ENCODE data around the gene LCMT1. TPM values are rescaled to one million over a fixed set of nuclear protein-coding genes. Genes with fewer than 3 reads are reported as not detected.
"Not testable (repeated sequence)": the region's sequence is repeated elsewhere in the genome, so short reads cannot be mapped to it uniquely, and the experiment has no call there.

LCMT1 gene
- total RNA-seq = 10 to 100 TPM; 43.9 to 44.1 TPM

DNA sequence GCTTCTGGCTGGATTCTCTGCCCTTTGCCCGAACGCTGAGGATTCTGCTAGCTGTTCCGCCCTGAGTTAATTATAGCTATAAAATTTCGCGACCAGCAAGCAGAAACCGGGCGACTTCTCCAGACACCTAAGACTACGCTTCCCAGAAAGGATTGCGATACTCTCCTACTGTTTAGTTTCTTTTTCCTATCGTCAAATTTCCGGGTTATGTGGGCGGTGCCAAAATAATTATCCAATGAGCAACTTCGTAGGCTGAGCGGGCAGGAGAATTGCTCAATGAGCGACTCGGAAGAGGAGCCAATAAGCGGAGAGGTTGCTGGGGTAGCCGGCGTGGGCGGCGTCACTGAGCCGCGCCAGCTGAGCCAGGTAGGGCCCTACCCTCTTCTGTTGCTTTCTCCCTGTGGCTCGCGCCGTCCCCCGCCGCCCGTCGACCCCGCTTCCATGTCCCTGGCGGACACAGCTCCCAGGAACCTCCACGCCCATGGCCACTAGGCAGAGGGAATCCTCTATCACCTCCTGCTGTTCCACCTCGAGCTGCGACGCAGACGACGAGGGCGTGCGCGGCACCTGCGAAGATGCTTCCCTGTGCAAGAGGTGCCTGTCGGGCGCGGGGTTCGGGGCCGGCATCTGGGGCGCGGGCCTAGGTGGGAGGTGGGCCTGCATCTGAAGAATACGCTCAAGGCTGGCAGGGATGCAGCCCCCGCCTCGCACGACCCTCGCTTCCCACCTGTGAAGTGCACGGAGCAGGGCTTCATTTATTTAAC is at the start of gene LCMT1:
Gene LCMT1 (plus strand): TSS at position 340 of the 764 bp plus-strand sequence. CDS start 142 bp downstream, at position 482.
- Mint-ChIP-seq H3K4me1 (peaks cover 39% of the 10 kb centered on the region), H3K36me3 (peaks cover 12% of the 10 kb centered on the region)

DNA sequence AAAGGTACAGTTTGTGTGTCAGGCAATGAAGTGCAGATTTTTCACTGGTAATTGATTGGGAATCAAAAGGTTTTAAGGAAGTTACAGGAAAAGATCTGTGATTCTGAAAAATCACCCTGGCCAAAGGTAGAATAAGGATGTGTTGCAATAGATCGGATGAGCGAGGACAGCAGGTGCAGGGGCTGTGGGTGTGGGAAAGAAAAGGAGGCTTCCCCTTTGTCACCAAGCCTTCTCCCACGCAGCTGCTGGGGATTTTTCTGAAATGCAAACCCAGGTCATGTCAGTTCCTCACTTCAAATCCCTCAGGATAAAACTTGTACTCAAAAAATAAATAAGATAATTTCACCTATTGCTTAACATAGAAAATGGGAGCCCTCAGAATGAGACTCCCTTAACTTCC is 48.4 kb upstream of the LCMT1 start:
- Mint-ChIP-seq H3K27ac (peak overlapping the region; percentile 63), H3K4me1 (peaks cover 68% of the 10 kb centered on the region), H3K9me3 (no peaks in the 10 kb centered on the region), H3K27me3 (no peaks in the 10 kb centered on the region), H3K4me3 (no peak overlapping the region), H3K36me3 (peaks cover 2% of the 10 kb centered on the region)
- DNase-seq = no peak

More for the DNA sequence above, at the start of gene LCMT1:
- DNase-seq = peak; percentile 93
- Mint-ChIP-seq H3K9me3 (no peaks in the 10 kb centered on the region), H3K27me3 (no peaks in the 10 kb centered on the region), H3K4me3 (peak within 1 kb of the TSS; percentile 92), H3K27ac (peak within 1 kb of the TSS; percentile 94)

DNA sequence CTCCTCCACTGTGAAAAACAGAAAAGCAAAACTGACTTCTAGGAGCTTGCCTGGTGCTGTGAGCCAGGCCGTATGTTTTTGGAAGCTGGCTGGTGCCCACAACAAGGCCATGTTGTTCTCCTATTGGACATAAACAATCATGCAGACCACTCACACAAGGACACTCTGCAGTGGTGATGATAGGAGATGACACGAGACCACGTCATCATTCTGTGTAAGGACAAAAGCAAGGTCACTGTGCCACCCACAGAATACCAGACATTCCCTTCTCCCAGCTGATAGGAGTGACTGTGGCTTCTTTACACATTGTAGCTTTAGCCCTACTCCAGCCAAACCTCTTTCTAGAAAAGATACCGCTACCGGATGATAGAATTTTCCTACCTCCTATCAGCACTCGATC is 47.7 kb upstream of the LCMT1 start:
- Mint-ChIP-seq H3K27me3 (no peaks in the 10 kb centered on the region), H3K4me1 (peaks cover 64% of the 10 kb centered on the region), H3K36me3 (peaks cover 2% of the 10 kb centered on the region), H3K27ac (peak overlapping the region; percentile 63), H3K9me3 (no peaks in the 10 kb centered on the region), H3K4me3 (no peak overlapping the region)
- no peak for DNase-seq

DNA sequence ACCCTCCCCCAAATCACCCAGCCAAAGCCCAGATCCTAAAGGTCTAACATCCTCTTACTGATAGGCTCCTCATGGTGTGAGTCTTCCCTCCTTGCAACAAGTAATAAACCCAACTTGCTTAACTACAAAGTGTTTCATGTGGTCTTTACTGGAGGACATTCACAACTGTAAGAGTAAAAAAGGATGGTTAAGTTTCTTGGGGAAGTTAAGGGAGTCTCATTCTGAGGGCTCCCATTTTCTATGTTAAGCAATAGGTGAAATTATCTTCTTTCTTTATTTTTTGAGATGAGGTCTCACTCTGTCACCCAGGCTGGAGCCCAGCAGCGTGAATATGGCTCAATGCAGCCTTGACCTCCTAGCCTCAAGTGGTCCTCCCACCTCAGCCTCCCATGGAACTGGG is 47.3 kb upstream of the LCMT1 start:
- not testable (repeated sequence) for H3K4me3 Mint-ChIP-seq, H3K27me3 Mint-ChIP-seq, H3K36me3 Mint-ChIP-seq, DNase-seq, H3K9me3 Mint-ChIP-seq
- Mint-ChIP-seq H3K27ac (peak overlapping the region; percentile 42), H3K4me1 (peaks cover 64% of the 10 kb centered on the region)

DNA sequence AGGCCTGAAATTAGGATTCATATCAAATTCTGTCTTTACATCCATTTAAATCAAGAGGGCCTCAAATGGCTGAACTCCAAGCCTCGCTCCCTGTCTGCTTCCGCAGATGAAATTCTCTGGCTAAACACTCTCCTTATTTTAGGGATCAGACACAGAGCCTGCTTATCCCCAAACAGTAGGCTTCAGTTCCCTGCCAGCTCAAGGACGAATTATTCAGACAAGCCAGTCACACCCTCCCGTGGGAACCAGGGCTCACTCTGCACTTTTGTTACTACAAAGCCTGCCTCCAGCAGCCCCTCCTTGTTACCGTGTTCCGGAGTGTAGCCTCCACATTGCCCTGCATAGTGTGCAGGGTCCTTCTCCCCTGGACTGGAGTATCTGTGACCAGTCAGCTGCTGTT is 46.6 kb upstream of the LCMT1 start:
- Mint-ChIP-seq H3K36me3 (peaks cover 2% of the 10 kb centered on the region), H3K4me1 (peaks cover 69% of the 10 kb centered on the region), H3K9me3 (no peaks in the 10 kb centered on the region), H3K4me3 (no peak overlapping the region), H3K27ac (no peak overlapping the region), H3K27me3 (no peaks in the 10 kb centered on the region)
- DNase-seq = no peak

DNA sequence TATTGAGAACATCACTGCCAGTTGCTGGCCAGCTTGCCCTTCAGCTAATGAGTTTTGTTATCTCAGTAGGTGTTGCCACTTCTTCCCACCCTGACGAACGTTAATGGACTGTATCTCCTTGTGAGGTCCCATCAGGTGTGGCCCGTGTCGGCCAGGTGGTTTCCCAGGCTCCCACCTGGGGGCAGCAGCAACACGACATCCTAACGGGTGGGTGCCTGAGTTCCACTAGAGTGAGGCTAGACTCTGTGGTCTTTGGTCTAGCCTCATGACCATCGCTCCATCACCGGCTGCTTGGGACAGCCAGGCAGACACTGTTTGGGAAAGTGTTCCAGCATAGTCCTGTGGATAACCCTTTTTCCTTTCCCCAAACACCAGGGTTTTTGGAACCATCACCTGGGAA is 45.6 kb upstream of the LCMT1 start:
- Mint-ChIP-seq H3K4me3 (no peak overlapping the region), H3K9me3 (no peaks in the 10 kb centered on the region), H3K27ac (peak overlapping the region; percentile 86), H3K36me3 (peaks cover 2% of the 10 kb centered on the region), H3K27me3 (no peaks in the 10 kb centered on the region), H3K4me1 (peaks cover 63% of the 10 kb centered on the region)
- DNase-seq = no peak

DNA sequence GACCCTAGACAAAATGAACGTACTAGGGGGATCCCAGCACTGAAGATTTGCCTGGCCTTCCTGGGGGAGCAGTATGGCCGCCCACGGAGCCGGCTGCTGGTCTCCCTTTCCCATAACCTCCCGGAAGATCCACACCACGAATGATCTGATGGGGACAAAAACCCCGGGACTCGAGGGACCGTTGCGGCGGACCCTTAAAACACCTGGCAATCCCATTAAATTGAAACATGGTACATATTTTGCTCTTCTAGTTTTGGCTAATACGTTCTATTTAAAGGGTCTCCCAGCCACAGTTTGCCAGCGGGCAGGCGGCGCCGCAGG is 45.2 kb upstream of the LCMT1 start:
- H3K4me3 Mint-ChIP-seq = peak overlapping the region; percentile 74
- peaks cover 2% of the 10 kb centered on the region for H3K36me3 Mint-ChIP-seq
- H3K4me1 Mint-ChIP-seq = peaks cover 58% of the 10 kb centered on the region
- DNase-seq = no peak
- peak overlapping the region; percentile 86 for H3K27ac Mint-ChIP-seq
- H3K9me3 Mint-ChIP-seq = no peaks in the 10 kb centered on the region
- no peaks in the 10 kb centered on the region for H3K27me3 Mint-ChIP-seq

DNA sequence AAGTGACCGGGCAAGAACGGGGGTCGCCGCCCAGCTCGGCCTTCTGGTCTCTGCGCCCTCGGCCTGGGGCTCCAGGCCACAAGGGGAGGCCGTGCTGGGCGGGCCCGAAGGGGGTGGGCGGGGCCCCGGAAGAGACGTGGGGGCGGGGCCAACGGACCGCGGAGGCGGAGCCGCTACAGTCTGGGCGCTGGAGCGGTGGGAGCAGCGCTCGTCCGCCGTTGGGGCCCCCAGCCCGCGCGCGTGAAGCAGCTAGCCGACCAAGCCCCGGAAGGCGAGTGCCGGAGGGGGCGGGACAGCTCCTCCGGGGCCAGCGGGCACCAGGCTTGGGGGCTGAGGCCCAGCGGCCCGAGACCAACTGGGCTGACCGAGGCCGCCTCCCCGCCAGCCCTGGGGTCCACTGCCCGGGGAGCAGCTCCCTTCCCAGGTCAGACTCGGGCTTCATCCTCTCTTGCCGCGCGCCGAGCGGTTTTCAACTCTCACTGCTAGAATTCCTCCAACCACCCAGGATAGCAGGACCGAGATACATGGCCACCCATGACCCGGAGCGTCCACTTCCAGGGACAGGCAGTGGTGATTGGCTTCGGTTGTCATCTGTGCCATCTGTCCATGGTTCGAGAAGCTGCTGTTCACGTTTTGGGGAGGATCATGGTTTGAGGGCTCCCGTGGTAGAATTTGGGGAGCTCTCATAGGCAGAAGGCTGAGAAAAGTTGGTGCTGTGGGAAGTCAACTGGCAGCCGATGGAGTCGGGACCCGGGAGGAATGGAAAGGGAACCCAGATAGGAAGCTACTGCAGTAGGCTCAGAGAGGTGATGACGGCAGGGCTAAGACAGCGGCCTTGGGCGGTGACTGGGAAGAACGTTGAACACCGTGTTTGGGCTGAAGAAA is 44.6 kb upstream of the LCMT1 start:
- DNase-seq = peak; percentile 89
- Mint-ChIP-seq H3K4me3 (peak overlapping the region; percentile 96), H3K27me3 (no peaks in the 10 kb centered on the region), H3K4me1 (peaks cover 52% of the 10 kb centered on the region), H3K27ac (peak overlapping the region; percentile 88), H3K9me3 (no peaks in the 10 kb centered on the region), H3K36me3 (peaks cover 2% of the 10 kb centered on the region)

DNA sequence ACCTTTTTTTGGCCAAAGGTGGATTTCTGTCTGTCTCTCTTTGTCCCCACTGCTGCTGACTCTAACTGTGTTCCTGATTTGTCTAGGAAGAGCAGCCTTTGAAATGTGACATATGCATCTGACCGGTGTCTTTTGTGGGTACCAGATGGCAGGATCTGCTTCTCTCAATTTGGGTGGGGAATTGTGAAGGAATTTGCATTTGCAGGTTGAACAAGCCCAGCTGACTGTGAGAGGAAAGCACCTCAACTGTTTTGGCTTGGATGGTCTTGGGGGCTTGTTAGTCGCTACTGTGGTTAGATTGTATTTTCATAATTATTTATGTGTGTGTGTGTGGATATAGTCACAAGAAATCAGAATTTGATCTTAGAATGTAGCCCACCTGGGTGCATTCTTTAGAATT is 37.7 kb upstream of the LCMT1 start:
- no peak overlapping the region for H3K4me3 Mint-ChIP-seq
- H3K4me1 Mint-ChIP-seq = peaks cover 6% of the 10 kb centered on the region
- H3K9me3 Mint-ChIP-seq = no peaks in the 10 kb centered on the region
- no peak overlapping the region for H3K27ac Mint-ChIP-seq
- H3K36me3 Mint-ChIP-seq = no peaks in the 10 kb centered on the region
- DNase-seq = no peak
- H3K27me3 Mint-ChIP-seq = no peaks in the 10 kb centered on the region

DNA sequence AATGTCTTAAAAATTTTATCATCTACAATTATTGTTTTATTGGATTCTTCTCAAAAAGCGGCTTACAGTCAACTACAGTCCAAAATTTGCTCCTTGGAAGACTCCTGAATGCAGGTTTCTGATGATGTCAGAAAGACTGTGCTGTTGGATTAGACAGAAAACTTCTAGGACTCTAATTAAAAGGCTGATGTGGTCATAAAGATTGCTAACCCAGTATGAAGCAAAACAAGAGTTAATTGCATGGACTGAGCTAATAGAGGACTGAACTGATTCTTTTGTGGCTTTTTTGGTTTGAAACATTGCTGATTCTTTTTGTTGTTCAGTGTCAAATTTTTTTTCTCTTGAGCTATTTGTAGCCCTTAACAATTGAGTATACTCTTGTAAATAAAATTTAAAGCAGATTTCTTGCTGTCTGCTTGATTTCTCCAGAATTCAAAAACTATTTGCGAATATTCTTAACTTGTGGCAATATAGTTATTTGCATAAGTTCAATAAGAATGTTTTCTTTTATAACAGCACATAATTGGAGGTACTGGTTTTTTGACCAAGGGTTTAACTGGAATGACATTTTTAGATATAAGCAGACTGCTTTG is 33.1 kb upstream of the LCMT1 start:
- Mint-ChIP-seq H3K27me3 (no peaks in the 10 kb centered on the region), H3K36me3 (no peaks in the 10 kb centered on the region), H3K4me3 (no peak overlapping the region), H3K4me1 (no peaks in the 10 kb centered on the region), H3K9me3 (no peaks in the 10 kb centered on the region), H3K27ac (no peak overlapping the region)
- DNase-seq = no peak

DNA sequence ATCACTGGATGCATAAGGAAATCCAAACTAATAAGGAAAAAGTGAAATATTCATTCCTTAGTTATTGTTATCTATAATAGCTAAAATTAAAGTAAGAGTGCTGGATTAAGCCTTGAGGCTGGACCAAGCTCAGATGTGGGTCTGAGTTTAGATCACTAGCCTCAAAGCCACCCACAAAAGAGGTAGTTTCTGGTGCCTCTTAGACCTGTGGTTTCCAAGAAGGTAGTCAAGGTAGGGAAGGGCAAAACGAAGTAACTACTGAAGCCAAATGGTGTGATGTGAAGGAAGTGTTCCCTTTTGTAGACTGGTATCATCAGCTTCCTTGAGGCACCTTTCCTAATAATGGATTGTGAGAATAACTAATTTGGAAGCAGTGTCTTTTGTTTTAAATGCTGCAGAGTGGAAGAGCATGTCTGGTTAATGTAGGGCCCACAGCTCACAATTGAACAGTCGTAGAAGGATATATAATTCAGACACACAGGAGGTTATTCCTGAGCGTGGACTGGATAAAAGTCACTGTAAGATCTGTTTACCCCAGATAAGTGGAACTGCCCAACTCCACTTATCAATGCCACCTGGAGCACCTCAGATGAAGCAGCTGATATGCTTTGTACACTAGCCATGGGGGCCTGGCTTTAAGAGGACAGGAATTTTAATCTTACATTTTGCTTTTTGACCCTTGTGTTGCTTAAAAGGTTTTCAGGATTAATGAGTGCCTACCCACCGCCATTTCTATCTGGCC is 31.7 kb upstream of the LCMT1 start:
- Mint-ChIP-seq H3K9me3 (no peaks in the 10 kb centered on the region), H3K27me3 (no peaks in the 10 kb centered on the region), H3K4me1 (no peaks in the 10 kb centered on the region), H3K27ac (no peak overlapping the region), H3K36me3 (no peaks in the 10 kb centered on the region), H3K4me3 (no peak overlapping the region)
- no peak for DNase-seq

DNA sequence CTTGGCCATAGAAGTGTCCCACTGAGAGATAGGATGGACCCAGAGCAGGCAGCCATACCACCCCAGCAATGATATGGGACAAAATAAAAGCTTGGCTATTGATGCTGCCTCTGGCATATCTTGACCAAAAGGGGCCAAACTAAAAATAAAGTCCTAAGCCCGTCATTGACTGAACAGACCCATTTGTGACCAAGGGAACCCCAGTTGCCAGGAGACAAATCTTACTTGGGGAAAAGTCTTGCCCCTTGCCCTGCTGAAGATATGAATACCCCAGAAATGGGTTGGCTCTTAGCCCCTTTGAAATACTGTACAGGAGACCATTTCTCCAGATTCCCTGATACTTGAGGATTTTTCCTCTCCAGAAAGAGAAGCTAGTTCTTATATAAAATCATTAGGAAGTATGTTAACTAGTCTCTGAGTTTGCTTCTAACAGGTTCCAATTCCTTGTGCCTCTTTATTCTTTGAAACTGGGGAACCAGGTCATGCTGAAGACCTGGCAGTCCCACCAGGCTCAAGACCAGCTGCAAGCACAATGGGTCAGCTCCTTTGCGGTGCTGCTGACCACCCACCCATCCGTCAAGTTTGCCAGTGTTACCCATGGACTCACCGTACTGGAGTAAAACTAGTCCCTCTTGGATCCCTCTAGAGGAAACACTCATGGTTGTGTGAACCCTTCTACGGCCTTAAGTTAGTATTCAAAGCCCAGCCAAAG is 31.0 kb upstream of the LCMT1 start:
- no peak for DNase-seq
- Mint-ChIP-seq H3K4me1 (no peaks in the 10 kb centered on the region), H3K27ac (no peak overlapping the region), H3K4me3 (no peak overlapping the region), H3K9me3 (no peaks in the 10 kb centered on the region), H3K27me3 (no peaks in the 10 kb centered on the region), H3K36me3 (no peaks in the 10 kb centered on the region)

DNA sequence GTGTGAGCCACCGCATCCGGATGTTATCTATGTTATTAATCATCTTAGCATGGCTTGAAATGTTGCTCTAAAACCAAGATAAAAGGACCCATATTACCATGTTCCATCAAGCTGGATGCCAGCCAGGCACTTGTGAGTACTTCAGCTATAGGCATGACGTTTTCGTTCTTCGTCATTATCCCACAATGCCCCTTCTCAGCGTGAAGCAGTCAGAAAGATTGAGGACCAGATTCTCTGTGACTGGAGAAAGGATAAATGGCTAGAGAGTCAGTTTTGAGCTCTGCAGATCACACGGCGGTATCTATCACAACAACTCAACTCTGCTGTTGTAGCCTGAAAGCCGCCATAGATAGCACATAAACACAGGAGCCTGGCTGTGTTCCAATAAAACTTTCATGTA is 29.8 kb upstream of the LCMT1 start:
- Mint-ChIP-seq H3K27me3 (no peaks in the 10 kb centered on the region), H3K9me3 (no peaks in the 10 kb centered on the region), H3K36me3 (no peaks in the 10 kb centered on the region), H3K27ac (no peak overlapping the region), H3K4me3 (no peak overlapping the region), H3K4me1 (no peaks in the 10 kb centered on the region)
- DNase-seq = no peak

DNA sequence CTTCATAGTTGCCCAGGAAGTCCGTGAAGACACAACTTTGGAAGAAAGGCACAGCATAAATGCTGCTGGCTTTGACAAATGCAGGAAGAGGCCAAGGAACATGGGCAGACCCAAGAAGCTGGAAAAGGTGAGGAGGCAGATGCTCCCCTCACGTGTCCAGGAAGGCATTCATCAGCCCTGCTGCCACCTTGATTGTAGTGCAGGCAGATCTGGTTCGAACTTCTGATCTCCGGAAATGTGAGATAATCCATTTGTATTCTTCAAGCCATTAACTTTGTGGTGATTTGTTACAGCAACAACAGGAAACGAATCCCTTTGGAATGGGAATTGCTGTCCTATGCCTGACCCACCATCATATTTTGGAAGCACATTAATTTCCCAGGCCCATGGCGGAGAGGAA is 28.5 kb upstream of the LCMT1 start:
- Mint-ChIP-seq H3K27me3 (no peaks in the 10 kb centered on the region), H3K4me1 (peaks cover 2% of the 10 kb centered on the region), H3K27ac (no peak overlapping the region), H3K9me3 (no peaks in the 10 kb centered on the region), H3K4me3 (no peak overlapping the region), H3K36me3 (no peaks in the 10 kb centered on the region)
- no peak for DNase-seq

Data from activated naive CD8-positive, alpha-beta T cell treated with anti-CD3 and anti-CD28 coated beads for 36 hours (primary cell).